Activated CD8-positive, alpha-beta memory T cell treated with anti-CD3 and anti-CD28 coated beads, Interleukin-2, amount 10 ng/mL, durations not matched to agents 7 days and 5 days (primary cell): ENCODE results near the gene ZNG1F. TPM values are rescaled to one million over a fixed set of nuclear protein-coding genes. Genes with fewer than 3 reads are reported as not detected.
A peak's percentile ranks its signal among the peaks of the same experiment; 100 is the strongest.
"Not testable (repeated sequence)": the region's sequence is repeated elsewhere in the genome, so short reads cannot be mapped to it uniquely, and the experiment has no call there.

ENCODE experiments used
- ATAC-seq: fragments of 150-1000 bp; cut with Tn5 transposase; one replicate; pipeline ENCODE4 v1.10.0; 2021; ENCODE audit warnings: moderate library complexity
- CTCF ChIA-PET: fragments of 350-600 bp; sonication (Branson Sonifier 250); formaldehyde crosslinking; loops from one replicate; lab custom pipeline; 2021; ENCODE audit warnings: antibody characterized with exemption; lab: Charles Lee
- DNase-seq: peaks from one replicate; pipeline ENCODE4 v3.0.0-alpha.2; 2020
- H3K27ac Mint-ChIP-seq: one replicate; pipeline ENCODE4 v1.8.0; 2021; ENCODE audit warnings: mild to moderate bottlenecking, mixed read lengths
- H3K27me3 Mint-ChIP-seq: one replicate; pipeline ENCODE4 v1.8.0; 2021; ENCODE audit warnings: mixed read lengths
- H3K36me3 Mint-ChIP-seq: one replicate; pipeline ENCODE4 v1.8.0; 2021; ENCODE audit warnings: mild to moderate bottlenecking, mixed read lengths
- H3K4me1 Mint-ChIP-seq: one replicate; pipeline ENCODE4 v1.8.0; 2021; ENCODE audit warnings: mixed read lengths
- H3K4me3 Mint-ChIP-seq: one replicate; pipeline ENCODE4 v1.8.0; 2021; ENCODE audit warnings: mild to moderate bottlenecking, moderate library complexity, mixed read lengths
- H3K9me3 Mint-ChIP-seq: one replicate; pipeline ENCODE4 v1.8.0; 2022; ENCODE audit warnings: low read depth, mixed read lengths
- total RNA-seq, 2 experiments: library from RNA; stranded (reverse); gene quantifications; one replicate each; pipeline ENCODE4 v1.2.3, GENCODE V29; 2021

The ZNG1F gene
- 10 to 100 TPM; 14.1 to 14.3 TPM for total RNA-seq

DNA sequence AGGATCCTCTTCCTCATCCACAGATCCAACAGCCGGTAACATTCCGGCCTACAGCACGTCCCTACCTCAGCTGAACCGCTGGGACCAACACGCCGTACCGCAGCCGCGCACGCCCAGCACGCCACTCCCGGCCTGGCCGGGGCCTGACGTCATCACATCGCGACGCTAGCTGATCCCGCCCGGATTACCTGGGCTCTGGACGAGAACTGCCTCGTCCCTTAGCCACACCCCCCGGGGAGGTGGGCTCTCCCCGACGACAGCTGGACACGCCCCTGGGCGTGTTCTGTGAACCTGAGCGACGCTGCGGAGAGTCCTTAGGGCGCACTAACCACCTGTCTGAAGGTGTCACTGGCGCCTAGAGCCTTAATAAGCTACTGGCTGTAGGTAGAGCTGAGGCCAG lies at the start of gene ZNG1F:
Gene ZNG1F (minus strand): TSS at position 101 of the 400 bp plus-strand sequence. CDS start 59 bp downstream, at position 42.
- DNase-seq, H3K4me3 Mint-ChIP-seq, CTCF ChIA-PET, ATAC-seq, H3K4me1 Mint-ChIP-seq, H3K27me3 Mint-ChIP-seq, H3K36me3 Mint-ChIP-seq, H3K27ac Mint-ChIP-seq, H3K9me3 Mint-ChIP-seq: not testable (repeated sequence)

DNA sequence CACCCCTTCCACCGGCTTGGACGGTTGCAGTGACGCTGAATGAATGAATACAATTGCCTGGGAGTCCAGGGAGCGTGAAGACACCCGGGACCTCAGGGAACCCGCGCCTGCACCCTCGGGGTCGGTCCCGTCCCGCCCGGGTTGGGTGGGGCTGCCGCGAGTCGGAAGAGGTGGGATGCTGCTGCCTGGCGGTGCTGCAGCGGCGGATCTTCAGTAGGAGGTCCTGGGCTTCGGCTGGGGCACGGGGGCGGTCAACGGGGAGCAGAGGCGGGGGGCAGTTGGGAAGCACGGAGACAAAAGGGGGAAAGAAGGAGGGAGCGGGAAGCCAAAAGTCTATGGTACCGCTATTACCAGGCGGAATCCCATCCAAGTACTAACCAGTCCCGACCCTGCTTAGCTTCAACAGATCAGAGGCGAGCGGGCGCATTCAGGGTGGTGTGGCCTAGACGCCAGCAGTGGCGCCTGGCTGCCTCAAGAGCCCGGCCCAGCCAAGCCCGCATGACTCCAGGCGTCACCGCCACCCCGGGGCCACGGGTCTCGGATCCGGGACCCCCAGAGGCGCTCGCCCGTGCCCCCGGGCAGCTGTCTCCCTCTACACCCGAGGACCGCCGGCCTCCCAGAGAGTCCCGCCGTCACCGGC lies 48.1 kb upstream of the ZNG1F start:
- ATAC-seq, H3K36me3 Mint-ChIP-seq, CTCF ChIA-PET, H3K27me3 Mint-ChIP-seq, H3K27ac Mint-ChIP-seq, H3K4me1 Mint-ChIP-seq: not testable (repeated sequence)
- DNase-seq = peak; percentile 53
- Mint-ChIP-seq H3K9me3 (peaks cover 15% of the 10 kb centered on the region), H3K4me3 (peak overlapping the region; percentile 22)

DNA sequence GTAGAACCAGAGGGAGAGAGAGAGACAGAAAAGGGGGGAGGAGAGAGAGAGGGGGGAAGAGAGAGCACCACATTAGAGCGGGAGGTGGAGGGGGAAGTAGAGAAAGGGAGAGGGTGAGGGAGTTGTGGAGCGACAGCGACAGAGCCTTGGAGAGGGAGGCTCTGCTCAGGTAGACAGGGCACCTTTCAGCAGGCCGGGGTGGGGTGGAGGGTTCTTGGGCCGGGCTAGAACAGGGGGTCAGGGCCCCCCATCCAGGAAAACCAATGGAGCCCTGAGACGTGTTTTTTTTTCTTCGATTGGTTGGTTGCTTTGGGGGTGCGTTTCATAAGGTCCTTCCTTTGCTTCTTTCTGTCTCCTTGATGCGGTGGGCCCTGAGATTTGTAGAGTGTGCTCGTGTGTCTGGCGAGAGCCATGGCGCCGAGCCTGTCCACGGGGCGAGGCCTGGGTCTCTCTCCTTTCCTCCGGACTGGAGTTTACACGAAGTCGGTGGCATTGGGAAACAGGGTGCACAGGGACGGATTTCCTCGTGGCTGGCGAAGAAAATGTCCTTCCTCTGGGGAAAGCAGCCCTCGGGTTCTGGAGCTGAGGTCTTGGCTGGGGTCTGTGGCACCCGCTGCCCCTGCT lies 47.5 kb upstream of the ZNG1F start:
- DNase-seq, H3K27ac Mint-ChIP-seq, CTCF ChIA-PET, H3K4me1 Mint-ChIP-seq, H3K27me3 Mint-ChIP-seq, H3K4me3 Mint-ChIP-seq, ATAC-seq, H3K36me3 Mint-ChIP-seq: not testable (repeated sequence)
- H3K9me3 Mint-ChIP-seq = peaks cover 15% of the 10 kb centered on the region

DNA sequence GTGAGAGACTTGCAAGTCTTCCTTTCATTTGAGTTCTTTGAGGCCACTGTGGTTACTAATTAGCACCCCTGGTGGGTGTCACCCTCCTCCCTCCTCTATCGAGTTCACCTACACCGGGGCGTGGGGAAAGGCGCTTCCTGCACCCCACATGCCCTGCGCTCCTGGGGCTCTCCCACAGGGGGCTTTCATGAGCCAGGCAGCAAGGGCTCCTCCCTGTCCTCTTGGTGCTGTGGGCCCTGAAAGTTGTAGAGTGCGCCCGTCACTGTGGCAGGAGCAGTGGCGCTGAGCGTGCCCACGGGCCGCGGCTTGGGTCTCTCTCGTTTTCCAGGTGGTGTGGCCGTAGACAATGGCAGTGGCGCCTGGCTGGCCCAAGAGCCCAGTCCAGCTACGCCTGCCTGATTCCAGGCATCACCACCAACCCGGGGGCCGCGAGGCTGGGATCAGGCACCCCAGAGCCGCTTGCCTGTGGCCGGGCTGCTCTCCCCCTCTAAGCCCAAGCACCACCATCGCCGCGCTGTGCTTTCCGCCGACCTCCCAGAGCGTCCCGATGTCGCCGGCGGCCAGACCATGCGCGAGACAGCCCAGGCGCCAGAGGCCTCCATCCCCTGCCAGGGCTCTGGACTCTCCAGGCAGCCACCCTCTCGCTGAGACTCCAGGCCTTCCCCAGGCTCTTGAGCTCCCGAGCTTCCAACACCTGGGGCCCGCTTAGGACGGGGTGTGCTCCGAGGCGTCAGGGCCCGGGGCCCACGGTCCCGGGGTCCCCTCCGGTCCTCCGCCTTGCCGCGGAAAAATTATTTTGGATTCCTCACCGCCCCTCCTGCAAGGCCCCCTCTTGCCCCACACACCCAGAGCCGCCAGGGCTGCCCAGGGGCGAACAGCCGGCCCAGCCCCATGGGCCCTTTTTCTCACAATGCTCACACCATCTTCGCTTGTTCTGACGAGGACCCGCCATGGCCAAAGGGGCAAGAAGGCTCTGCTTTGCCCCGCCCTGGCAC lies 46.0 kb upstream of the ZNG1F start:
- peak; percentile 100 for ATAC-seq
- H3K9me3 Mint-ChIP-seq = peaks cover 13% of the 10 kb centered on the region
- H3K4me1 Mint-ChIP-seq, CTCF ChIA-PET, H3K27me3 Mint-ChIP-seq, H3K36me3 Mint-ChIP-seq: not testable (repeated sequence)
- H3K4me3 Mint-ChIP-seq = peak overlapping the region; percentile 60
- DNase-seq = peak; percentile 94
- H3K27ac Mint-ChIP-seq = peak overlapping the region; percentile 48

DNA sequence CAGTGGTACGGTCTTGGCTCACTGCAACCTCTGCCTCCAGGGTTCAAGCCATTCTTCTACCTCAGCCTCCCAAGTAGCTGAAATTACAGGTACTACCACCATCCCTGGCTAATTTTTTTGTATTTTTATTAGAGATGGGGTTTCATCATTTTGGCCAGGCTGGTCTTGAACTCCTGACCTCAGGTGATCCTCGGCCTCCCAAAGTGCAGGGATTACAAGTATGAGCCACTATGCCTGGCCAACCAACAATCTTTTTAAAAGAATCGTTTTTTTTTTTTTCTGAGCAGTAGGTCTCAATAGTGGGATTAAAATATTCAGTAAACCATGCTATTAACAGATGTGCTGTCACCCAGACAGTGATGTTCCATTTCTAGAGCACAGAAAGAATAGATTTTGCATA lies 45.1 kb upstream of the ZNG1F start:
- CTCF ChIA-PET, DNase-seq, H3K27ac Mint-ChIP-seq, H3K36me3 Mint-ChIP-seq, H3K4me3 Mint-ChIP-seq, ATAC-seq, H3K4me1 Mint-ChIP-seq, H3K27me3 Mint-ChIP-seq: not testable (repeated sequence)
- peaks cover 12% of the 10 kb centered on the region for H3K9me3 Mint-ChIP-seq

DNA sequence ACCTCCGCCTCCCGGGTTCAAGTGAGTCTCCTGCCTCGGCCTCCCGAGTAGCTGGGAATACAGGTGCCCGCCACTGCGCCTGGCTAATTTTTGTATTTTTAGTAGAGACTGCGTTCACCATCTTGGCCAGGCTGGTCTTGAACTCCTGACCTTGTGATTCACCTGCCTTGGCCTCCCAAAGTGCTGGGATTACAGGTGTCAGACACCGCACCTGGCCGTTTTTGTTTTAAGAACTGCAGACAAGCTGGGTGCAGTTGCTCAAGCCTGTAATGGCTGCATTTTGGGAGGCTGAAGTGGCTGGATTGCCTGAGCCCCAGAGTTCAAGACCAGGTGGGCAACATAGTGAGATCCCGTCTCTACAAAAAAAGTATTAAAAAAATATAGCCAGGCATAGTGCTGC lies 43.2 kb upstream of the ZNG1F start:
- H3K4me3 Mint-ChIP-seq, H3K27ac Mint-ChIP-seq, H3K9me3 Mint-ChIP-seq, H3K4me1 Mint-ChIP-seq, ATAC-seq, H3K27me3 Mint-ChIP-seq, H3K36me3 Mint-ChIP-seq, CTCF ChIA-PET: not testable (repeated sequence)
- peak; percentile 42 for DNase-seq

DNA sequence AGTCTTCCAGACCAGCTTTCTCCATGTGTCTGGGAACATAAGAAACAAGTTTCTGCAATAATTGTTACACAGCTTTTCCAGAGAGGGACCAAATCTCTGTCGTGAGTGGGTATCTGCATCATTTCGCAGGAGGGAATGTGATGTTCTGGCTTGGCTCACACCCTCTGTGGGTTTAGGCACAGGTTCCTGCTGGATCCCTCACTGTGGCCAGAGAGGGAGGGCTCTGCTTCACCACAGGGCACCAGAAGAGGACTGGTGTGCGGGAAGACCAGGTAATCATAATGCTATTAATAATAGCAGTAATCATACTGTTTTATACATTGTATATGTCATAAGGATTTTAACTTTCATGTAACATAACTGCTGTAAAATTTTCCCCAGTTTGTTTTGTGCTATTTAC lies 41.3 kb upstream of the ZNG1F start:
- H3K9me3 Mint-ChIP-seq, H3K27ac Mint-ChIP-seq, ATAC-seq, CTCF ChIA-PET, H3K36me3 Mint-ChIP-seq, H3K4me3 Mint-ChIP-seq, H3K27me3 Mint-ChIP-seq, H3K4me1 Mint-ChIP-seq: not testable (repeated sequence)
- peak; percentile 45 for DNase-seq

DNA sequence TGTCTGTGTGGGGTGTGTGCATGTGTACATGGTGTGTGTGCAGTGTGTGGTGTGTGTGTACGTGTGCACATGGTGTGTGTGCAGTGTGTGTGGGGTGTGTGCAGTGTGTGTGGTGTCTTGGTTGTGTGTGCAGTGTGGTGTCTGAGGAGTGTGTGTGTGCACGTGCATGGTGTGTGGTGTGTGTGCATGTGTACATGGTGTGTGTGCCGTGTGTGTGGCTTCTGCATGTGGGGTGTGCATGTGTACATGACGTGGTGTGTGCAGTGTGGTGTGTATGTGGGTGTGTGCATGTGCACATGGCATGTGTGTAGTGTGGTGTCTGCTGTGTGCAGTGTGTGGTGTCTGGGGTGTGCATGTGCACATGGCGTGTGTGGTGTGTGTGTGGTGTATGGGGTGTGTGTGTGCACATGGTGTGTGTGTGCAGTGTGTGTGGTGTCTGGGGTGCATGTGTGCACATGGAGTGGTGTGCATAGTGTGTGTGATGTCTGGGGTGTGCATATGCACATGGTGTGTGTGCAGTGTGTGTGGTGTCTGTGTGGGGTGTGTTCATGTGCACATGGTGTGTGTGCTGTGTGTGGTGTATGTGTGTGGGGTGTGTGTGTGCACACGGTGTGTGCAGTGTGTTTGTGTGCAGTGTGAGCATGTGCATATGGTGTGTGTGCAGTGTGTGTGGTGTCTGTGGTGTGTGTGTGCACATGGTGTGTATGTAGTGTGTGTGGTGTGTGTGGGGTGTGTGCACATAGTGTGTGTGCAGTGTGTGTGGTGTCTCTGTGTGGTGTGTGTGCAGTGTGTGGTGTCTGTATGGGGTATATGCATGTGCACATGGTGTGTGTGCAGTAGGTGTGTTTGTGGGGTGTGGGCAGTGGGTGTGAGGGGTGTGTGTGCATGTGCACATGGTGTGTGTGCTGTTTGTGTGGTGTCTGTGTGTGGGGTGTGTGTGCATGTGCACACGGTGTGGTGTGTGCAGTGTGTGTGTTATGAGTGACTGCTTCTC lies 40.6 kb upstream of the ZNG1F start:
- peak; percentile 41 for DNase-seq

DNA sequence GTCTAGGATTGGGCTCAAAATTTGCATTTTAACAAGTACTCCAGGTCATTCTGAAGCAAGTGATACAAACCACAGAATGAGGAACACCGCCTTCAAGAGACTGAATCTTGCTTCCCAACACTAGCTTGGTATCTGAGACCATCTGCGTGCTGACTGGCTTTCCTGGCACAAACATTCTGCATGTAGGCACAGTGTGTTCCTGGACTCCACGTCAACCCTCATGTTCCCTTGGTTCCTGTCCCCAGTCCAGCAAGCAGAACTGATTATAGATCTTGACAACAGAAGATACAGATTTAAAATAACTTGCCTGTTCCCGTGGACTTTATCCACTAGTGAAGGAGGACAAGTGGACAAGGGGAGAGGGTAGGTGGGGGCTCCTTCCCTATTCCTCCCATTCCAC lies 30.7 kb upstream of the ZNG1F start:
- H3K27ac Mint-ChIP-seq, H3K4me3 Mint-ChIP-seq, H3K9me3 Mint-ChIP-seq, ATAC-seq, DNase-seq, H3K27me3 Mint-ChIP-seq, CTCF ChIA-PET, H3K36me3 Mint-ChIP-seq, H3K4me1 Mint-ChIP-seq: not testable (repeated sequence)

More for the DNA sequence above, 40.6 kb upstream of the ZNG1F start:
- CTCF ChIA-PET = no interaction called here
- H3K36me3 Mint-ChIP-seq = no peaks in the 10 kb centered on the region
- no peak overlapping the region for H3K4me3 Mint-ChIP-seq
- H3K4me1 Mint-ChIP-seq = peaks cover 3% of the 10 kb centered on the region
- no peaks in the 10 kb centered on the region for H3K27me3 Mint-ChIP-seq
- no peaks in the 10 kb centered on the region for H3K9me3 Mint-ChIP-seq
- peak; percentile 59 for ATAC-seq
- H3K27ac Mint-ChIP-seq = no peak overlapping the region

DNA sequence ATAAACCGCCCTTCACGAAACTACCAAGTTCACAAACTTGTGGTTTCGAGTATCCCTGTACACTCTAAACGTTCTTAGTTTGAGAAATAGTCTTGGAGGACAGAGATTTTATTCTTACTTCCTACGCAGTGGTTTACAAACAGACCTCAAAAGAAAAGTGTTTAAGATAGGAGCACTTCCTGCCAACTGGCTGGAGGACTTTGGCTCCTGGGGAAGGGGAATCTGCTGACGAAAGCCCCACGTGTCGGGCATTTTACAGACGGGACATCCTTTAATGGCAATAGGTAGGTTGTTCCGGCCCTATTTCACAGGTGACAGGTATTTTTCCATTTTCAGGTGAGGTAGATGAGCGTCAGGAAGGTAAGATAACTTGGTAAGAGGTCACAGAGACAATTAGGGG lies 678 bp downstream of the ZNG1F start:
- ATAC-seq, H3K27me3 Mint-ChIP-seq: not testable (repeated sequence)

DNA sequence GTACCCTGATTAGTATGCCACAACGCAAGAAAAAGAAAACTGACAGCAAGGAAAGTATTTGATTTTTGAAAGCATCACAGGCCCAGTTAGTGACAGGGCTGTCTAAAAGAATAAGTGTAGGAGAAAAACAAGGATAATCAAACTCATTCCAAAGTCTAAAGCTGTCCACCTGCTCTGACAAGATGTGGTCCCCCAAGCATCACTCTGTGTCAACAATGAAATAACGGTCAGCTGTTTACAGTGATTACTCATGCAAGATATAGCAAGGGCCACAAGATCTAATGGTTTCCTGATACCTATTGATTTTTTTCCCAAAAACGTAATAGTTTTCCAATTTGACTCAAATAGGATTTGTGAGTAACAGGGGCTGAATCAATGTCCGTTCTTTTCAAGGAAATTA lies 14.1 kb downstream of the ZNG1F start:
- H3K9me3 Mint-ChIP-seq, H3K4me3 Mint-ChIP-seq, H3K27me3 Mint-ChIP-seq, DNase-seq, ATAC-seq, H3K4me1 Mint-ChIP-seq, CTCF ChIA-PET, H3K36me3 Mint-ChIP-seq, H3K27ac Mint-ChIP-seq: not testable (repeated sequence)

More for the DNA sequence above, 678 bp downstream of the ZNG1F start:
- CTCF ChIA-PET, H3K4me1 Mint-ChIP-seq, H3K36me3 Mint-ChIP-seq, H3K4me3 Mint-ChIP-seq, DNase-seq, H3K27ac Mint-ChIP-seq, H3K9me3 Mint-ChIP-seq: not testable (repeated sequence)

DNA sequence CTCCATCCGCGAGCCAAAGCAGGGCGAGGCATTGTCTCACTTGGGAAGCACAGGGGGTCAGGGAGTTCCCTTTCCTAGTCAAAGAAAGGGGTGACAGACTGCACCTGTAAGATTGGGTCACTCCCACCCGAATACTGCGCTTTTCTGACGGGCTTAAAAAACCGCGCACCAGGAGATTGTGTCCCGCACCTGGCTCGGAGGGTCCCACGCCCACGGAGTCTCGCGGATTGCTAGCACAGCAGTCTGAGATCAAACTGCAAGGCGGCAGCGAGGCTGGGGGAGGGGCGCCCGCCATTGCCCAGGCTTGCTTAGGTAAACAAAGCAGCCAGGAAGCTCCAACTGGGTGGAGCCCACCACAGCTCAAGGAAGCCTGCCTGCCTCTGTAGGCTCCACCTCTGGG lies 39.0 kb downstream of the ZNG1F start:
- H3K9me3 Mint-ChIP-seq, H3K4me1 Mint-ChIP-seq, CTCF ChIA-PET, ATAC-seq, H3K27me3 Mint-ChIP-seq, DNase-seq, H3K27ac Mint-ChIP-seq, H3K4me3 Mint-ChIP-seq, H3K36me3 Mint-ChIP-seq: not testable (repeated sequence)

DNA sequence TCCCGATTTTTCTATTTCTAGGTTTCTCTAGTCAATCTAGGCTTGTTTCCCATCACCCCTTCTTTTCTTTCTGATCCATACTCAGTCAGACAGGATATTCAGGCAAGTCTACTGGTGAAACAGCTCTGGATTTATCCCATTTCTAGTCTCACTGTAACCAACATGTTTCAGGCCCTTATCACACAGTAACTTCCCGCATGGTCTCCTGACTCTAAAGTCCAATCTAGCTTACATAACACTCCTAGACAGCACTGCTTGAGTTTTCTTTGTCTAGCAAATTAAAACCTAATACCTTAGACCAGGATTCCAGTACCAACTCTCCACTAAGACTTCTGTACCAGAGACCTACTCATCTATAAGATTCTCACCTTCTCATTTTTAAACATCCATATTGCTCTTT lies 47.2 kb downstream of the ZNG1F start:
- CTCF ChIA-PET, H3K27me3 Mint-ChIP-seq, H3K9me3 Mint-ChIP-seq, H3K27ac Mint-ChIP-seq, H3K4me3 Mint-ChIP-seq, H3K4me1 Mint-ChIP-seq, DNase-seq, ATAC-seq, H3K36me3 Mint-ChIP-seq: not testable (repeated sequence)
